Body of pancreas (tissue), 4 donors: ENCODE results near the gene NACA.

Experiments used
- CTCF ChIP-seq, 7 experiments: fragments of 450-650 bp in 4 of 7; fragments of 200-600 bp in 3 of 7; sonication (generic) in 3 of 7; IDR thresholded peaks; one replicate each; pipeline ENCODE4 v1.5.1; 2016 to 2019; ENCODE audit warnings: antibody characterized with exemption in 7 of 7
- POLR2A ChIP-seq, 3 donors: fragments of 450-650 bp; IDR thresholded peaks; one replicate each; pipeline ENCODE4 v1.6.1; 2016; ENCODE audit warnings: antibody characterized with exemption in 3 of 3, mild to moderate bottlenecking in 2 of 3

- TF ChIP-seq CTCF (IDR thresholded peaks at IDR 0.05) = no peak
- no peak for TF ChIP-seq POLR2A (IDR thresholded peaks at IDR 0.05)
Measured at GRCh38 chr12:56676851-56677580, 48.1 kb downstream of the NACA start.
